IPS-18c (cell line): ENCODE results near the gene DYNLRB2.

Source experiments
- H3K4me3 ChIP-seq: 2 replicates; pipeline ENCODE4 v1.7.0; 2013; ENCODE audit warnings: low read depth, mild to moderate bottlenecking, low read length, moderate library complexity; ENCODE audit not compliant: insufficient read depth
- H3K9me3 ChIP-seq: one replicate; pipeline ENCODE4 v1.6.1; 2013; ENCODE audit warnings: mild to moderate bottlenecking, low read length, moderate library complexity; ENCODE audit not compliant: control insufficient read depth, insufficient read depth

The DYNLRB2 gene

DNA sequence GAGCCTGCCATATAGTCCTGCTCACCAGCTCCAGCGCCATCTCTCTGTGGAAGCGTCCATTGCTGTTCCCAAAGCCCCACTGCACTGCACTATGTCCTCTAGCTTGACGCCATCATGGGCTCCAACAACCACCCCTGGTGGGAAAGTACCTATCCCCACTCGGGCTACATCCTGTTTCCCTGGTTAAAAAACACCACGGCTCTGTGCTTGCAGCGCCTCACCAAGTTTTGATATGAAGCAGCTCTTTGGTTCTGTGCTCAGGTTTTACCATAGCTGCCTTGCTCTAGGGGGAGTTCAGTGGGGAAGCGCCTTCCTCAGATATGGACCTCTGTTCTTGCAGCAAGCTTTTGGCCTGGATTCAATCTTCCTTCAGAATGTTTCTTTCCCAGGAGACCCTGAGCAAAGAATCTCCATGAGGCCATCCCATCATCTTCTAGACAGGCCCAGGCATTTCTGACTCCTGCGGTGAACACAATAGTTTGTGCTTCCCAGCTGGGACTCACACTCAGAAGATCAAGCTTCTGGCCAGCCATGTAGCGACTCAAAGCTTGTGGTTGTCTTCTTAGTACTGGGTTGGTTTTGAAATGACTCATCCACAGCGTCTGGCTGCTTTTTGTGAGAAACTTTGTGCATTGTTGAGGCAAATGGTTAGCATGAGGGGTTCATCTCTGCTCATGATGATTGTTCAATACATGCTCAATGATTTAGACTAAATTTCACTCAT is 39.5 kb downstream of the DYNLRB2 start:
- no peak overlapping the region for H3K4me3 ChIP-seq

DNA sequence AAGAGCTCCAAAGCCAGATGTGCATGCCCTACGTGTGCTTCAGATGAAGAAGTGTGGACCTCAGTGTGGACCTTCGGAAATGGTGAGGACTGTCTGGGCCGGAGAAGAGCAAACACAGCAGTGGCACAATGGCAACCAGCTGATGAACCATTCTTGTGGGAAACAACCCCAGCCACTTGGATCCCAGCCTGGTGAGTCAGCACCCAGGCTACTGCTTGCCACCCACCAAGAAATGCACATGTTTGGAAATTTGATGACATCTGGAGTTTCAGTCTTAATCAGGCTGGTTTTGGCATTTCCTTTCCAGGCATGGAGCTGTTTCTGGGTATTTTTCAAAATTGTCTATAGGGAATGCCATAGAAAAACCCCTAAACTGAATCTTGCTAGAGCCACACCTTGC is 42.7 kb downstream of the DYNLRB2 start:
- H3K9me3 ChIP-seq: no peaks in the 10 kb centered on the region
- no peak overlapping the region for H3K4me3 ChIP-seq

More for the DNA sequence above, 39.5 kb downstream of the DYNLRB2 start:
- H3K9me3 ChIP-seq: no peaks in the 10 kb centered on the region

DNA sequence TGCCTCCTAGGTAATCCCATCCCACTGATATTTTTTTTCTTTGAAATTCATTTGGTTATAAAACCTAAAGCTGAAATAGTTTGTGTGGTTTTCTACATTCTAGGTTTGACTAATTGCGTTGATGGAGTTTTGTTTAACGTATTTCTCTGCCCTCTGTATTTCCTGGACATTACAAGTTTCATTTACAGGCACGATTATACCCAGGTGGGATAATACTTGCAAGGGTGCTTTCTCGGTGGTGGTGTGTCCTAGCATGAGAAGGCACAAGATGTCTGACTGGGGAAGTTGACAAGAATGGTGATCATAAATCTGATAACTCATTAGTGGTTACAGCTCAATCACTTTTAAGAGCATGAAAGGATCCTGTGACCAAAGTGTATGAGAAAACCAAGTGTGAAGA is 45.0 kb downstream of the DYNLRB2 start:
- no peaks in the 10 kb centered on the region for H3K9me3 ChIP-seq
- no peak overlapping the region for H3K4me3 ChIP-seq

DNA sequence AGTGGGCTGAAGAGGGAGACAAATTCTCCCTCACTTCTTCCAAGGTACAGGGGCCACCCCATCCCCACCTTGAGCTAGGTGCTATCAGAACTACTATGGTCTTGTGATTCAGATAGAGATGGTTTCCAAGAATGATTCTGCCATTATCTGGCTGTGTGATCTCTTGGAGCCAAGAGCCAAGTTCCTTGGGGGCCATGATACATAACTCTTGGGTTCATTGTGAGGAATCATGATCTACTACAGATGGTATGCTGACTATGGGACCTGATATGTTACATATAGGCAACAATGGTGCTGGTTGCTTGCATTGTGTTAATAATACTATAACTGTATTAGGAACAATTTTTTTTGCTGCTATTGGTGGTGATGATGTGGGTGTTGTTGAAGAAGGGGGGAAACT is 45.7 kb downstream of the DYNLRB2 start:
- H3K9me3 ChIP-seq: no peaks in the 10 kb centered on the region
- no peak overlapping the region for H3K4me3 ChIP-seq

DNA sequence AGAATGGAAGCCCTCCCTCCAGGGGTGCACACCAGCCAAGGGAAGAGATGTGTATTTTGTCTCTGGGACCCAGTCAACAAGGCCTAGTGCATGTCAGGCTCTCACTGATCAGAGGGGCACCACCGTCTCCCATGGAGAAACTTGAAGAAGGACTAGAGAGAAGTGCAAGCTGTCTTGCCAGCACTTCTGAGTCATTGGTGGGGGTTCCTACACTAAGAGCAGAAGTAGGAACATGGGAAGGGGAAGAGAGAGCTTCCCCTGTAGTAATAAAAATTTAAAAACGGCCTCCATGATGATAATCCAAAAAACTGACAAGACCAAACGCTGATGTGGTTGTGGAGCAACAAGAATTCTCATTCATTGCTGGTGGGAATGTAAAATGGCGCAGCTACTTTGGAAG is 46.3 kb downstream of the DYNLRB2 start:
- no peaks in the 10 kb centered on the region for H3K9me3 ChIP-seq
- H3K4me3 ChIP-seq: no peak overlapping the region

DNA sequence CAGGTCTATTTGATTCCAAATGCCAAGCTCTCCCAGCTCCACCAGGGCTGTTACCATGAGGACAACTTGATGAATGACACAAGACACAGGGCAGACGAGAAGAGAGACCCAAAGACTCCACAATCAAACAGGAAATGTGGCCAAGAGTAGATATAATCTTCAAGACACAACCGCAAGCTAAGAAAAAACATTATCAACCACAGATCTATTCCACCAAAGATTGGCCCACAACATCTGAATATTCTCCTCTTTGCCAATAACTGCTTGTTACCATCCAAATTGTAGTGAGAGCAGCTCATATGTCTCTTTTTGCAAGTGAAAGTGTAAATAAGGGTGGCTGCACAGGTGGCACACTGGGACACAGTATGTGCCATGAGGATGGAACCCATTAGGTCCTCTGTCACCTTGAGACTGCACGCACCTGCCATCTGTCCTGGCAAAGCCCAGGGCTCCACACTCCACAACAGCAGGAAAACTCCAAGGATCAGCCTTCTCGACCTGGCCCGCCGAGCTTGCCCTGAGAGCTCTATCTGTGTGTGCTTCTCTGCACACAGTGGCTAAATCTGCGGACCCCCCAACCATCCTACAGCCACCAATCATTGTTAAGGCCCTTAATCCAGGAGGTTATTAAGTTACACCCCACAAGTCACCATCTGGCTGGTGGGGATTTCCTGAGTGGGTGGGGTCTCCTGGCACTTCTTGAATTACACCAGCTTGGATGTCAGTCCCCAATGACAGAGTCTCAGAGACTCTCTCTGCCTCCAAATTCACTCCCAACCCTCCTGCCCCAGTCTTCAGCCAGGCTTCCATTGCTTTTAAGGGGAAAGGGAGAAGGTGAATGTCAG is 50.5 kb downstream of the DYNLRB2 start:
- no peaks in the 10 kb centered on the region for H3K9me3 ChIP-seq
- H3K4me3 ChIP-seq: no peak overlapping the region

DNA sequence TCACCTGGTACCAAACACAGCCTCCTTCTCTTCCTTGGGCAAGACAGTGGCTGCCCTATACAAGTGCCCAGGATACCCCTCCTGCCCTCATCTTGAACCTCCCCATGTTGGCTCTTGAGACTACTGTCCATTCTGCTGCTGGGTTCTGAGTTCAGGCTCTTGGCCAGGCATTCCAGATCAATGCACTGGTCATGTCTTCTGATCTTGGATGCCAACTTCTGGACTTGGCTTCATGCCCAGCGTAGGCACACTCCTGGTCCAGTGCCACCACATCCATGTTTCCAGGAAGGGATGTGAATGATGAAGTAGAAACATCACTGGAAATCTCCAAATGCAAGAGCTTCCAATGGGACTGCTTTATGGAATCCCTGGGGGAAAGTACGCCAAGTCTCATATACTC is 51.5 kb downstream of the DYNLRB2 start:
- Histone ChIP-seq H3K9me3 (no peaks in the 10 kb centered on the region), H3K4me3 (no peak overlapping the region)

DNA sequence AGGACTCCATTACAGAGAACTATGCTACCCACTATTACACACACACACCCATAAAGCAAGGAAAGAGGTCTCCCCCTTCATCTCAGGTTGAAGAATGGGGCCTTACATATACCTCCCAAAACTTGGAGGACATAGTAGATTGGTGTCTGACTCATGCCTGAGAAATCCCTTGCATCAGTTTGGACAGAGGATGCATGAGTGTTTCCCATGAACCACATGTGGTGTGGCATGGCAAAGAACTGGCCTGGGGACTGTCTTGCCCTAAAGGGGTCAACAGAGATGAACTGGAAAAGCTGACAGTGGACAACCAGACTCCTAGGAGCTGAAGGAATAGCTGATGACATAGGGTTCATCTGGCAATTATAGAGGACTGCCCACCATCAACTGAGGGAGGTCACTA is 54.0 kb downstream of the DYNLRB2 start:
- H3K4me3 ChIP-seq: no peak overlapping the region
- no peaks in the 10 kb centered on the region for H3K9me3 ChIP-seq

DNA sequence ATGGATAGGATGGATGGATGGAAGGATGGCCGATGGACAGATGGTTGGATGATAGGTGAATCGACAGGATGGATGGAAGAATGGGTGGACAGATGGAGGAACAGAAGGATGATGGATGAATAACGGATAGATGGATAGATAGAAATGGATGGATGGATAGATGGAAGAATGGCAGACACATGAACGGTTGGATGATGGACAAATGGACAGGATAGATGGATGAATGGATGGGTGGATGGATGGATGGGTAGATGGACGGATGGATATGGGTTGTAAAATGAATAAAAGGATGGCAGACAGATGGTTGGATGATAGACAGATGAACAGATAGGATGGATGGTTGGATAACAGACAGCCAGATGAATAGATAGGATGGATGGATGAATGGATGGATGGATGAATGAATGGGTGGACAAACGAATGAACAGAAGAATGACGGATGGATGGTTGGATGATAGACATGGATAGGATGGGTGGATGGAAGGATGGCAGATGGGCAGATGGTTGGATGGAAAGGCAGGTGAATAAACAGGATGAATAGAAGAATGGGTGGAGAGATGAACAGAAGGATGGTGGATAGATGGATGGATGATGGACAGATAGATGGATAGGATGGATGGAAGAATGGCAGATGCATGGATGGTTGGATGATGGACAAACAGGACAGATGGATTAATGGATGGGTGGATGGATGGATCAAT is 55.9 kb downstream of the DYNLRB2 start:
- Histone ChIP-seq H3K9me3 (no peaks in the 10 kb centered on the region), H3K4me3 (no peak overlapping the region)

DNA sequence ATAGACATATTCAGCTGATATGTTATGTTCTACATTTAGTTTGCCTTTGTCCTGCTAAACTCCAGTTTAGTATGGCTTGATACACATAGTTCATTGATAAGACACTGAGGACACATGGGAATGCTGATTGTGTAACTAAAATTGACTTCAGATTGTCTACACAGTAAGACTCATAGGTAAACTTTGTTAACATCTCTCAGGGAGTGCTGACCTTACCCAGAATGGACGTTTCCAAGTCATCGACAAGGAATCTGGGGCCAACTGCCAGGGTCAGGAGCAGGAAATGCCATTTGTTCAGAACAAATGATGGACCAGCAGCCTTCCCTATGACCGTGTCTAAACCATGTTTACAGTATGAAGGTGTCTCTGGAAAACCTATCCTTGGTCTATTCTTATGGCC is 58.7 kb downstream of the DYNLRB2 start:
- Histone ChIP-seq H3K9me3 (peaks cover 3% of the 10 kb centered on the region), H3K4me3 (no peak overlapping the region)
